ENCODE measurements around the gene SHFL.
A peak's percentile ranks its signal among the peaks of the same experiment; 100 is the strongest.

The SHFL gene

DNA sequence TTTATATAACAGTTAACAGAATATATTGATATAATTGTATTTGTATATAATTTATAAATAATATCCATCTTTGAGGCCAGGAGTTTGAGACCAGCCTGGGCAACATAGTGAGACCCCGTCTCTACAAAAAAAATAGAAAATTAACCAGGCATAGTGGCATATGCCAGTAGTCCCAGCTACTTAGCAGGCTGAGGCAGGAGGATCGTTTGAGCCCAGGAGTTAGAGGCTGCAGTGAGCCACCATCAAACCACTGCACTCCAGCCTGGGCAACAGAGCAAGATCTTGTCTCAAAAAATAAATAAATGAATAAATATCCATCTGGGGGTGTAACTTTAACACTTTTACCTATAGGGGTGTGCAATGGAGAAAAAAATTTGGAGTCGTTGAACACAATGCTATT is 1.3 kb upstream of the SHFL start:
- DNase-seq: no peak
- in situ Hi-C loops (cut with HindIII; ENCODE audit: low pct_ligation_motif_present, low pct_unique_long_range_greater_than_20kb, low sequenced_read_pairs): no loop called here

DNA sequence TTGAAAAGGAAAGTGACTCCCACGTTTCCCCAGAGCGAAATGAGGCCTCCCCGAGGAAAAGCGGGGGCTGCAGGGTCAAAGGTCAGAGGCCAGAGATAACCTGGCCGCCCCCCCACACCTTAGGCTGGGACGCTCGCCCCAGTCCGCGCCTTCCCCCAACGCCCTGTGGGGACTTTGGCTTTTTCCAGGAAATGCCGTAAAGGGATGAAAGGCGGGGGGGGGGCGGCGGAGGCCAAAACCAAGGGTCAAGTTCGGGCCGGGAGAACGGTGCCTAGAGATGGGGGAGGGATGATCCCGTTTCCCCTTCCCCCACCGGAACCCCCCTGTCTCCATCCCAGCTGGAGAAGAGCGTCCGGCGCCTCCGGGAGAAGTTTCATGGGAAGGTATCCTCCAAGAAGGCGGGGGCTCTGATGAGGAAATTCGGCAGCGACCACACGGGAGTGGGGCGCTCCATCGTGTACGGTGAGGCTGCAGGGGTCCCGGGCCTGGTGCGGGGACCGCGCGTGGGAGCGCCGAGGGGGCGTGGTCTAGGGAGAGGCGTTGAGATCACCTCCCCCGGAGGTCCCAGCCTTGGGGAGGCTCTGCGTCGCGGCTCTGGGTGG is 575 bp downstream of the SHFL start:
- DNase-seq: no peak
- in situ Hi-C loops (cut with HindIII; ENCODE audit: low pct_ligation_motif_present, low pct_unique_long_range_greater_than_20kb, low sequenced_read_pairs): no loop called here

GRCh38 chr19:10087296-10088061 is 1.4 kb downstream of the SHFL start:
- in situ Hi-C loops (cut with HindIII; ENCODE audit: low pct_ligation_motif_present, low pct_unique_long_range_greater_than_20kb, low sequenced_read_pairs): no loop called here
- DNase-seq: no peak

- in situ Hi-C loops (cut with HindIII; ENCODE audit: low pct_ligation_motif_present, low pct_unique_long_range_greater_than_20kb, low sequenced_read_pairs): no loop called here
- DNase-seq: no peak
Measured at GRCh38 chr19:10088949-10089554, 2.9 kb downstream of the SHFL start.

GRCh38 chr19:10089801-10090375 is 3.8 kb downstream of the SHFL start:
- DNase-seq: no peak
- in situ Hi-C loops (cut with HindIII; ENCODE audit: low pct_ligation_motif_present, low pct_unique_long_range_greater_than_20kb, low sequenced_read_pairs): no loop called here

DNA sequence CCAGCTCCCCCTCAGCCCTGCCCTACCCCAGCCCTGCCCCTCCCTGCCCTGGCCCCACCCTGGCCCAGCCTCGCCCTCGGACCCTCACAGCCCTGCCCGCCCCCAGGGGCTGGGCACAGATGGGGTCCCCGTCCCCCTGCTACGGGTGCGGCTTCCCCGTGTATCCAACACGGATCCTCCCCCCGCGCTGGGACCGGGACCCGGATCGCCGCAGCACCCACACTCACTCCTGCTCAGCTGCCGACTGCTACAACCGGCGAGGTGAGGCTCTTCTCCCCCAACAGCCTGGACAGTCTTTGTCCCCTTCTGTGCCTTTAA is 5.2 kb downstream of the SHFL start:
- in situ Hi-C loops (cut with HindIII; ENCODE audit: low pct_ligation_motif_present, low pct_unique_long_range_greater_than_20kb, low sequenced_read_pairs): no loop called here
- DNase-seq: no peak

DNA sequence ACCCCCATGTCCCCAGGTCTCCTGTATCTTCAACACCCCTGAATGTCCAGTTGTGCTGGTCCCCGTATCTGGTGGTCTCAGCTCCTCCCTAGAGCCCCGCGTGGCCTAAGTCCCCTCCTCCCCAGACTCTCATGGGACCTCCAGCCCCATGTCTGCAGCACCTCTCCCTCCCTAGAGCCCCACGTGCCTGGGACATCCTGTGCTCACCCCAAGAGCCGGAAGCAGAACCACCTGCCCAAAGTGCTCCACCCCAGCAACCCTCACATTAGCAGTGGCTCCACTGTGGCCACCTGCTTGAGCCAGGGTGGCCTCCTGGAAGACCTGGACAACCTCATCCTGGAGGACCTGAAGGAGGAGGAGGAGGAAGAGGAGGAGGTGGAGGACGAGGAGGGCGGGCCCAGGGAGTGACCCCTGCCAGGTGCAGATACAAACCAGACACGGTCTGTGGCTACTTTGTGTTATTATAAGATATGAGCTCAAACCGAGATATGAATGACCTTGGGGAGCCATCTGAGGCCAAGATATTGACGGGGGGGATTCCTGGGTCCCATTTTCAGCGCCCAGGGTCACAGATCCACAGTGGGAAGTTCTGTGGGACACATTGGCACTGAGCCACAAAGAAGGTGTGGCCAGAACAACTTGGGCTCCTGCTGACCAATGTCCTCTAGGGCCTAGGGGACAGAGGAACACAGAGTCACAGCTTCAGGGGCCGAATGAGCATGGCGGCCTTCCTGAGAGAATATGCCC is 6.0 kb downstream of the SHFL start:
- in situ Hi-C loops (cut with HindIII; ENCODE audit: low pct_ligation_motif_present, low pct_unique_long_range_greater_than_20kb, low sequenced_read_pairs): no loop called here
- DNase-seq: no peak

DNA sequence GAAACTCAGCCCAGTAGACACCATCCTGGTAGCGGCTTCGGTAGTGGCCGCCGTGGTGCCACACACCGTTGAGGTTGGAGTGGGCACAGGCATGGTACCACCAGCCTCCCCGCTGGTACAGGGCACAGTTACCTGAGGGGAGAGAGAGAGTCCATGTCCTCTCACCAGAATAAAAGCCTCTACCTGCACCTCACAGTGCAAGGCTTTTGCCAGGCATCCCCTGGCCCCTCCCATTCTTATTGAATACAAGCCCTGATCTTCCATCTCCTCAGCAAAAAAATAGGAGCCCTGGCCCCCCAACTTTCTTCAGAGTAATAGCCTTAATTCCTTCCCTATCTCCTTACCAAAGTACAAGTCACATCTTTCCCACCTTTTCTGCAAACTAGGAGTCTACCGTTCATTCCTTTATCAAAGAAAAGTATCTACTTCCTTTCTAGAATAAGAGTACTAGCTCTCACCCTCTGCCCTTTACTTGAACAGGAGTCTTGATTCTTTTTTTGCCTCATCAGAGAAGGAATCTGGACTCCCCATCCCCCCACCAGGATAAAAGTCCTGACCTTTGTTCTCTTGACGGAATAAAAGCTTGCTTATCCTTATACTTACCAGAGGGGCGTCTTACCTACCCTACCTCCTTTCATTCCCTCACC is 6.7 kb downstream of the SHFL start:
- DNase-seq: no peak
- in situ Hi-C loops (cut with HindIII; ENCODE audit: low pct_ligation_motif_present, low pct_unique_long_range_greater_than_20kb, low sequenced_read_pairs): no loop called here

DNA sequence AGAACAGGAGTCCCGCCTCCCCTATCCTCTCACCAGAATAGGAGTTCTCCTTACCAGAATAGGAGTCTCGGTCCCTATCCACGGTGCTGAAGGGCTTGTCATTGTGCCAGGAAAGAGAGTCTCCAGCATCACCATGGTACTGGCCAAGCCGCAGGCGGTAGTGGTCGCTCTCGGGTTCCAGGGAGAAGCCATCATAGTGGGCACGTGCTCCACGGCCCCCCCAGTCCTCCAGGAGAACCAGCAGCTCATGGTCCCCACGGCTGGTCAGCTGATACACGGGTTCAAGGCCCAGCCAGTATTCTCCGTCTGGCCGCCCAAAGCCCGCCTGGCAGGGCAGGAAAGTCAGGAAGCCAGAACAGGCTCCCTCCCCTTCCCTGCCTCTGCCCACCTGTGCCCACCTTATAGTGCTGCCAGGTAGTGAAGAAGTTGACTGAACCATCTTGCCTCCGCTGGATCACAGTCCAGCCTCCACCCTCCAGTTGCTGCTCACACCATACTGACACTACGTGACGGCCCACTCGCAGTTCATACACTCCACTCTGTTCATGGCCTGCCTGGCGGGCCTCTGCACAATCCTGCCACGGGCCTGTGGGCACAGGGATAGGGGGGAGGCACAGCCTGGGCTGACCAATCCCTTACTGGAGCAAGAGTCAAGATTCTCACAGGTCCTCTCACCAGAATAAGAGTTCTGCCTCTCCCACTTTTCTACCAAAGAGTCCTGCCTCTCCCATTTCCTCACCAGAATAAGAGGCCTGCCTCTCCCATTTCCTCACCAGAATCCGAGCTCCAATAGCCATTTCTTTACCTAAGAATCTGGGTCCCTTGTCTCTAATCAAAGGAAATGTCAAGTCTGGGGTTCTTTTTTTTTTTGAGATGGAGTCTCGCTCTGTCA is 7.4 kb downstream of the SHFL start:
- DNase-seq: no peak
- in situ Hi-C loops (cut with HindIII; ENCODE audit: low pct_ligation_motif_present, low pct_unique_long_range_greater_than_20kb, low sequenced_read_pairs): no loop called here

DNA sequence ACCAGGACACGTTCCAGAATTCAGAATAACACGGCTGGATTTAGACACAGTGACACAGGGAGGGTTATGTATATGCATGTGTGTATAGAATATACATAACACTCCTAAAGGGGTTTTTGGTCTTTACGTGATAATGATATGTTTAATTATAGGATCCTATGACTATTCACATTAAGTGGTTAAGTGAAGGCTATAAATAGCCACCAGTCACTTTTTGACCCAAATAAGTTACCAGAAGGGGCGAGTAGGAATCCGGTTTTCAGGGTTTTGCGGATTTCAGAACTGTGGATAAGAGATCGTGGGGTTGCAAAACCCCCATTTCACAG is 9.5 kb downstream of the SHFL start:
- in situ Hi-C loops (cut with HindIII; ENCODE audit: low pct_ligation_motif_present, low pct_unique_long_range_greater_than_20kb, low sequenced_read_pairs): no loop called here

GRCh38 chr19:10095948-10096614 is 10.0 kb downstream of the SHFL start:
- in situ Hi-C loops (cut with HindIII; ENCODE audit: low pct_ligation_motif_present, low pct_unique_long_range_greater_than_20kb, low sequenced_read_pairs): no loop called here
- peak; percentile 87 for DNase-seq

More for the DNA sequence above, 9.5 kb downstream of the SHFL start:
- no peak for DNase-seq

DNA sequence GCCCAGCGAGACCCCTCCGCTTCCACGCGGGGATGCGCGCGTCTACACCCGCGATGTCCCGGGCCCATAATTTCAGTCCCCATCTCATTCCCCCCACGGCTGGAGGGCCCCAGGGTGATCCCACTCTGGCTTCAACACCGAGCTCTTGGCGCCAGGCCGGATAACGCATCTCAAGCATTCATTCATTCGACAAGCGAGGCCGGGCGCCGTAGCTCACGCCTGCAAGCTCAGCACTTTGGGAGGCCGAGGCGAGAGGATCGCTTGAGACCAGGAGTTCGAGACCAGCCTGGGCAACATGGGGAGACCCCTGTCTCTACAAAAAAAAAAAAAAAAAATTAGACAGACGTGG is 10.5 kb downstream of the SHFL start:
- no peak for DNase-seq
- in situ Hi-C loops (cut with HindIII; ENCODE audit: low pct_ligation_motif_present, low pct_unique_long_range_greater_than_20kb, low sequenced_read_pairs): no loop called here

DNA sequence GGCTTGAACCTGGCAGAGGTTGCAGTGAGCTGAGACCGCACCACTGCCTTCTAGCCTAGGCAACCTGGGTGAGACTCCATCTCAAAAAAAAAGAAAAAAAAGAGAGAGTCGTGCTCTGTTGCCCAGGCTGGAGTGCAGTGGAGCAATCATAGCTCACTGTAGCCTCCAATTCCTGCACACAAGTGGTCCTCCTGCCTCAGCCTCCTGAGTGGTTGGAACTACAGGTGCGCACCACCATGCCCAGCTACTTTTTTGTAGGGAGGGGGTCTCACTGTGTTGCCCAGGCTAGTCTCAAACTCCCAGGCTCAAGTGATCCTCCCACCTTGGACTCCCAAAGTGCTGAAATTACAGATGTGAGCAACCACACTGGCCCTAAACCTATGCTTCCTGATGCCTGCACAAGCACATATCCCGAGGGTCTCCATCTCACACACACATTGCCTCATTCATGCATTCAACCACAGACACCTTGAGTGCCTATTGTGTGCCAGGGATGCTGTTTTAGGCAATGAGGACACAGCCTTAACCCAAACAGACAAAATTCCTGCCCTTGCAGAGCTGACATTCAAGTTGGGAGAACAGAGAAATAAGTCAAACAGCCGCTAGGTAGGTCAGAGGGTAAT is 14.2 kb downstream of the SHFL start:
- in situ Hi-C loops (cut with HindIII; ENCODE audit: low pct_ligation_motif_present, low pct_unique_long_range_greater_than_20kb, low sequenced_read_pairs): no loop called here
- no peak for DNase-seq

DNA sequence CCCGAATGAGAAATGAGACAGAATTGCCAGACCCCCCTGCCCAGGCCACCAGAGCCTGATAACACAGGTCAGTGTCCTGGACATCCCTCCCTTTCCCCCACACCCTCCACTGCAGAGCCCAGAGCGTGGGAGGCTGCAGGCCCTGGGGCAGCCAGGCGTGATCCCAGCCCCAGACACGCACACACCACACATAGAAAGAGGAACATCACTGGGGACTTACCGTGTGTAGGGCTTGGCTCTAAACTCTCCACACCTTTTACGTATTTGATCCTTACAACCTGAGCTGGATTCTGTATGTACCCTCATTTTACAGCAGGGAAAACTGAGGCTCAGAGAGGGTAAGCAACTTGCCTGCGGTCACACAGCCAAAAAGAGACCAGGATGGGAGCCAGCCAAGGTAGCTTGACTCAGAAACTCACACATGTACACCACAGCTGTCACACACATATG is 16.7 kb downstream of the SHFL start:
- no peak for DNase-seq
- in situ Hi-C loops (cut with HindIII; ENCODE audit: low pct_ligation_motif_present, low pct_unique_long_range_greater_than_20kb, low sequenced_read_pairs): no loop called here

GRCh38 chr19:10104130-10104513 is 18.0 kb downstream of the SHFL start:
- no peak for DNase-seq
- in situ Hi-C loops (cut with HindIII; ENCODE audit: low pct_ligation_motif_present, low pct_unique_long_range_greater_than_20kb, low sequenced_read_pairs): no loop called here

GRCh38 chr19:10104665-10105508 is 18.8 kb downstream of the SHFL start:
- in situ Hi-C loops (cut with HindIII; ENCODE audit: low pct_ligation_motif_present, low pct_unique_long_range_greater_than_20kb, low sequenced_read_pairs): no loop called here
- no peak for DNase-seq

Data from ACHN (cell line).